HG02840 (cell line): Measurements from ENCODE around the gene GRAMD1C.
"Not testable (repeated sequence)": the region's sequence is repeated elsewhere in the genome, so short reads cannot be mapped to it uniquely, and the experiment has no call there.

Experiments used
- ATAC-seq: cut with Tn5 transposase; IDR thresholded peaks from one replicate; pipeline ENCODE4 v1.9.1; 2021; ENCODE audit warnings: mild to moderate bottlenecking, moderate library complexity, moderate number of reproducible peaks; ENCODE audit not compliant: unreplicated experiment, low FRiP score

The GRAMD1C gene

DNA sequence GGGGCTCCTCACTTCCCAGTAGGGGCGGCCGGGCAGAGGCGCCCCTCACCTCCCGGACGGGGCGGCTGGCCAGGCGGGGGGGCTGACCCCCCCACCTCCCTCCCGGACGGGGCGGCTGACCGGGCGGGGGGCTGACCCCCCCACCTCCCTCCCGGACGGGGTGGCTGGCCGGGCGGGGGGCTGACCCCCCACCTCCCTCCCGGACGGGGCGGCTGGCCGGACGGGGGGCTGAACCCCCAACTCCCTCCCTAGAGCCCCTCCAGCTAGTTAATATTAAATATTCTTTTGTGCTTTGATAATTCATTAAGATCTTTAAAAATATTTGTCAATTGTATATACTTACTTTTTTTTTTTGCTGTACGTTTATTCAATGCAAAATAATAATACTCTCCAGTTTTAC, 11.3 kb downstream of the GRAMD1C start:
- ATAC-seq = not testable (repeated sequence)

DNA sequence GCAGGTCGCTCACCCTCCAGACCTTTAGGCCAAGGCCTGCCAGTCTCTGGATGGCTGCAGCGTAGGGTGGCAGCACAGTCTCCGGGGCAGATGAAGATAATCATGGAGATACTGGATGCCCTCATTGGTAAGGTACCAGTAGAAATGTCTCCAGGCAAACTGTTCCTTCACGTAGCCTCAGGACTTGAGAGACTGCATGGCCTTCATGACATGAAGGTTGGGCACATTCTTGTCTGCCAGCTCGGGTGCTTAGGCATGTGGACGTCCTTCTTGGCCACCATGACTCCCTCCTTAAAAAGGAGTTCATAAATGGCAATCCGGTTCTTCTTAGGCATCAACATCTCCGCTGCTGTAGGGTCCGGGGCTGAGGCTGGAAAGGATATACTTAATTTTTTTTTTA, 11.8 kb downstream of the GRAMD1C start:
- not testable (repeated sequence) for ATAC-seq

DNA sequence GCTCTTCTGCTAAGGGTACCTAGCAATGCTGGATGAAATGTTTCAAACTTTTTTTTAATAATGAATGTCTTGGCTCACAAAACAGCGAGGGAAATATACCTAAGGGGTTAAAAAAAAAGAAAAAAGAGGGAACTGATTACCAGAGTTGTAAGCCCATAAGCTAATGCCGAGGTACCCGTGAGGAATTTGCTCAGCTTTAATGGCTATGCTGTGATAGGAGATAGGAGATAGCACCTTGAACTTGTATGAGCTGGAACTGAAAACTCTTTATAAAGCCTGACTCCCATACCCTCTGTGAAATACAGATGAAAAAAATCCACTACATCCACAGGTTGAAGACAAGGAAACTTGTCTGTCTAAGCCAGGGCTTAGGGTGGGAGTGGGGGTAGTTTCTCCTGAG, 13.9 kb downstream of the GRAMD1C start:
- ATAC-seq = no peak

GRCh38 chr3:113867506-113867905, 28.9 kb downstream of the GRAMD1C start:
- ATAC-seq = no peak

DNA sequence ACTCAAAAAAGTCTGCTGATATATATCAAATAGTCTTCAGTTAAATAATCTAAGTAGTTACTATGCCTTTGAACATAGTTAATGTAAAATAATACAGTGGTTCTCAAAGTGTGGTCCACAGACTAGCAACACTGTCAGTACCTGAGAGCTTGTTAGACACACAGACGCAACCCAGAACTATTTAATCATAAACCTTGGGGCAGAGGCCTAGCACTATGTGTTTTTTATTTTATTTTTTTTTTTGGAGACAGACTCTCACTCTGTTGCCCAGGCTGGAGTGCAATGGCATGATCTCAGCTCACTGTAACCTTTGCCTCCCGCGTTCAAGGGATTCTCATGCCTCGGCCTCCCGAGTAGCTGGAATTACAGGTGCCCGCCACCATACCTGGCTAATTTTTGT, 34.7 kb downstream of the GRAMD1C start:
- ATAC-seq = no peak

- ATAC-seq = no peak
Measured at GRCh38 chr3:113873814-113874526, 35.4 kb downstream of the GRAMD1C start.

DNA sequence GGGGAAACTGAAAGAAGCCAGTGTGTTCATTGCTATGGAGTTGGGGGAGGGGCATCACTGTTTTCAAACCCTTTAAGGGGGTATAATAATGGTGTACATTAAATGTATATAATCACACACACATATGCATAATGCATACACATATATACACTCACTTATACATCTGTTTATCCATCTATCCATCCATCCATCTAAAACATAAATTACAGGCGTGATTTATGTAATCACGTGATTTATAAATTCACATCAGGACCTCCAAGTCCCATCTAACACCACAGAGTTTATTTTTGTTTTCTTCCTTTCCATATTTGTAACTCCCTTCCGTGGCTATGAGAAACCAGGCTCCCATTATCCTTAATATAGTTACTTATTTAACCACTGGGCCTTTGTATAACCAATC, 39.8 kb downstream of the GRAMD1C start:
- no peak for ATAC-seq

DNA sequence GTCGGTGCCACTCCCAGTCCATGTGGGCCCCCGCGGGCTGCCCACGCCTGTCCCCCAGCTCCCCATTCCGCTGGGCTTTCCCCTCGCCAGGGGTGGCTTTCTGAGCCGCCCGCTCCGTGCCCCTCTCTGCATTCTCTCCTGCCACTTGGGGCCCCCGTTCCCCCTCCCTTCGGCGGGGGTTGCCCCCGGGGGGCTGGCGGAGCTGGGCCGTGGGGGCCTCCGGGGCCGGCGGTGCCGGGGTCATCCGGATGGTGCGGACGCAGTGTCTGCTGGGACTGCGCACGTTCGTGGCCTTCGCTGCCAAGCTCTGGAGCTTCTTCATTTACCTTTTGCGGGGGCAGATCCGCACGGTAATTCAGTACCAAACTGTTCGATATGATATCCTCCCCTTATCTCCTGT, 46.5 kb downstream of the GRAMD1C start:
- no peak for ATAC-seq

- no peak for ATAC-seq
Measured at GRCh38 chr3:113890256-113890900, 51.8 kb downstream of the GRAMD1C start.

DNA sequence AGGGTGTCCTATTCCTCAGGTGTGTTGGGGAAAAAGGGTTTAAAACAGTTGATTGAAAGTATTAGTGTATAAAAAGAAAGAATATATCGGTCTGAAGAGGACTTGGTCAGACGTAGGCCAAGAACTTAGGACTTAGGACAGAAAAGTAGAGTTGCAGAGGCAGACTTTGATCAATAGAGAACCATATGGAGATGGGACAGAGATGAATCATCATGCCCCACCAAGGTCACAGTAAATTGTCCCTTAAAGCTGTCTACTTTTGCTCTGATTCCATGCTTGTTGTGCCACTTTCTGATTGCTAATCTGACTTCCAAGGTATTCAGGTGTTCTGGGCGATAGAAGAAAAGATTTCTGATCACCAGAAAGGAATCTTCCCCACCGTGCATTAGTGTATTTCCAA, 56.3 kb downstream of the GRAMD1C start:
- ATAC-seq = no peak

DNA sequence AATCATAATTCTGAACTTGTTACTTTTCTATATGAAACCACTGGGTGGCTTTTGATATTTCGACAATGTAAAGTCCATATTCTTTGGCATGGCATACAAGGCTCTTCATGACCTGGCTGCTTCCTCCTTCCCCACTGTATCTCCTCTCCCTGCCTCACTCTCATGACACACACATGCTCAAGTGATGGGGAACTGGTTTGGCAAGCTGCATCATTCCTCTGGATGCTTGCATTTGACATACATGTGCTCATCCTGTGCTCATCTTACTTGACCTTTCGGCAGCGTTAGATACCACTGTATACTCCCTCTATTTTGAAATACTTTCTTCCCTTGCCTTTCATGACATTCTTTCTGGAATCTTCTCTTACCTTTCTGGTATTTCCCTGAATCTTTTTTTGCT, 57.4 kb downstream of the GRAMD1C start:
- no peak for ATAC-seq

GRCh38 chr3:113896930-113897329, 58.3 kb downstream of the GRAMD1C start:
- no peak for ATAC-seq

DNA sequence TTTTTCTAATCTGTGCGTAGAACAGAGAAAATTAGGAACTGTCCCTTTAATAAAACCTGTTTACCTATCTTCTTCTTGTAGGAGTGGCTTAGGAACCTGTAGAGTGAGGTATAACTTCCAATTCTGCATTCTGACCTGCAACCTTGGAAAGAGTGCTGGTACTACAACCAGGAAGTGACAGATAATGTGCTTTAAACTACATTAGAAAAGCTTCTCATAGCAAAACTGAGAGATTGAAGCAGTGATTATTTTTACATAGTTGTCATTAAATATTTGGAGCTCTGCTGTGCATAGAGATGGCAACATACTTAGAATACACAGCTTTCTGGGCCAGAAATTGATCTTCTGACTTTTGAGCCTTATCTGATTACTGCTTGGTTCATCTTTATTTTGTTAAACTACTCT, 58.8 kb downstream of the GRAMD1C start:
- ATAC-seq = no peak

DNA sequence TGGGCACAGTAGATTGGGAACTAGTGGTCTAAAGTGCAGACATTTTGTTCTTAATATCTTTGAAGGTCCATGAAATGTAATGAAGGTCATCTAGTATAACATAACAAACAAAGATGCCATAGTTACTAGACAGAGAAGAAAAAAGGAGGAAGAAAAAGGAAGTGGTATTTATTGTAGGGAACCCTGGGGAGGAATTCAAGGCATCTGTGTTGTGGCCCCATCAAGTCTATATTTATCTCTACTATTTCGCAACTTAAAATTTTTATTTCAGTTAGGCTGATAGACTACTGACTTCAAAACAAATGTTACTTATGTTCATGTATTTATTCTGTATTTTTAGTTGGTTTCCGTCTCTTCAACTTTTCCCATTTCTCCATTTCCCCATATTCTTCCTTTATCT, 60.3 kb downstream of the GRAMD1C start:
- no peak for ATAC-seq

DNA sequence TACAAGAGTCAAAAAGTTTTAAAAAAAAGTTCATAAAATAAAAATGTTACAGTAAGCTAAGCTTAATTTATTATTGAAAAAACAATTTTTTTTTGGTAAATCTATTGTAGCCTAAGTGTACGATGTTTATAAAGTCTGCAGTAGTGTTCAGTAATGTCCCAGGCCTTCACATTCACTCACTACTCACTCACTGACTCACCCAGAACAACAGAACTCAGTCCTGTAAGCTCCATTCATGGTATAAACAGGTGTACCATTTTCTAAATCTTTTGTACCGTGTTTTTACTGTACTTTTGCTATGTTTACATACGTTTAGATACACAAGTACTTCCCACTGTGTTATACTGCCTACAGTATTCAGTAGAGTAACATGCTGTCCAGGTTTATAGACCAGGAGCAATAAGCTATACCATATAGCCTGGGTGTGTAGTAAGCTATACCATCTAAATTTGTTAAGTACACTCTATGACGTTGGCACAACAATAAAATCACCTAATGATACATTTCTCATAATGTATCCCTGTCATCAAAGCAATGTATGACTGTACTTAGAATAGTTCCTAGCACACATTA, 68.1 kb downstream of the GRAMD1C start:
- no peak for ATAC-seq

DNA sequence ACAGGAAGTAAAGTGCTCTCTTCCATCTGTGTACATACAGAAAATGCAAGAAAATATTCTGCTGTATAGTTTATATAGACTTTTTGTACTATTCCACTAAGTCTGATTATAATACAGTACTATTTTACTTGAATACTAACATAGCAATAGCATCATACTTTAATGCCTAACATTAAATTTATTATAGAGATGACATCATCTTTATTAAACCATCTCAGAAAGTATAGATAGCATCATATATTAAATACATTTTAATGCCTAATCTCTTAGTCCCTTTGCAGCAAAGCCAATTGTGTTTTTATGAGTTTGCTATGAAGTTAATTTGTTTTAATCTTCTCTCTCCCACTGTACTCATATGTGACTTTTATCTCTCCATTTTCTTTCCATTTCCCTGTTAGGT, 69.5 kb downstream of the GRAMD1C start:
- ATAC-seq = no peak

DNA sequence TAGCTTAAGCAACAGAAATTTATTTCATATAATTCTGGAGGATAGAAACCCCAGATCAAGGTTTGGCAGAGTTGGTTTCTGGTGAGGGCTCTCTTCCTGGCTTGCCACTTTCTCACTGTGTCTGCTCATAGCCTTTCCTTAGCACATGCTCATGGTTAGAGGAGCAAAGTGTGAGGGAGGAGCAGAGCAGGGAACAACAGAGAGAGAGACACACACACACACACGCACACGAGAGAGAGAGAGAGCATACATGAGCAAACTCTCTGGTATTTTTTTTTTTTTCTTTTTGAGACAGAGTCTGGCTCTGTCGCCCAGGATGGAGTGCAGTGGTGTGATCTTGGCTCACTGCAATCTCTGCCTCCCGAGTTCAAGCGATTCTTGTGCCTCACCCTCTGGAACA, 72.4 kb downstream of the GRAMD1C start:
- ATAC-seq = no peak

GRCh38 chr3:113912552-113913236, 74.1 kb downstream of the GRAMD1C start:
- peak; percentile 96 for ATAC-seq

DNA sequence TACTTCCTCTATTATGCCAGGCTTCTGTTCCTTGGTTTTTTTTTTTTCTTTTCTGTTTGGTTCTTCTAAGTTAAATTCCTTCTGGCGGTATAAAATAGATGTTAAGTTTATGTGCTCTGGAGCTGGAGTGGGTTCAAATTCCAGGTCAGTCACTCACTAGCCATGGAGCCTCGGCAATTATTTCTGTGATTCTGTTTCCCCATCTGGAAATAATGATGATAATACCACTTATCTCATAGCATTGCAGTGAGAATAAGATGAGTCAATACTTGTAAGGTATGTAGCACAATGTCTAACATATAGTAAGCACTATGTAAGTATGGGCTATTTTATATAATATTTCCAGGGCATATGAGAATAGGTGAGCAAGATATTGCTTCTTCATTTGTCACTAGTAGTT, 76.1 kb downstream of the GRAMD1C start:
- no peak for ATAC-seq

- no peak for ATAC-seq
Measured at GRCh38 chr3:113927556-113927955, 89.0 kb downstream of the GRAMD1C start.

DNA sequence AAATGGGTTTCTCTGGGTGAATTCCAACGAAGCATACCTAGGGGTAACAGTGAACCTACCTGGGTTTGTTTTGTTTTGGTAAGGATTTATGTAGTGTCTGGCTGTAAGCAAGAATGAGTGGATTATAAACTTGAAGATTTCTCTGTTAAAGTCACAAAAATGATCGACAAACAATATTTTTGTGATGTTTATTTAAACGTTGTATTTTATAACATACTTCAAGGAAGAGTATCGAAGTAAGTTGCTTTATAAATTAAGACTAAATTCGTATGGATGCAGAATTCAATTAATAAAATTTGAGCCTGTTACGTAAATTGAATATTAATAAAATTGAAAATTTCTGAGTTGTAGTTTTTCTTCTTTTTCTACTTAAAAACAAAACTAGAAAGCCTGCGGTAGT, 108.2 kb downstream of the GRAMD1C start:
- no peak for ATAC-seq
